SK-N-MC (cell line): ENCODE measurements around the gene ADGRG2.
"Not testable (repeated sequence)": the region's sequence is repeated elsewhere in the genome, so short reads cannot be mapped to it uniquely, and the experiment has no call there.

Source experiments
- DNase-seq: peaks from one replicate; pipeline ENCODE4 v3.0.0-alpha.2; 2011; ENCODE audit warnings: low read depth, low spot score
- H3K27ac ChIP-seq: fragments of 200-600 bp; sonication (generic); 2 replicates; pipeline ENCODE4 v1.5.1; 2016; ENCODE audit warnings: mixed run types
- H3K36me3 ChIP-seq: fragments of 200-600 bp; sonication (generic); 2 replicates; pipeline ENCODE4 v1.6.1; 2017; ENCODE audit warnings: antibody characterized with exemption, low read length, mixed read lengths; ENCODE audit not compliant: insufficient read depth
- H3K4me3 ChIP-seq: fragments of 200-600 bp; sonication (generic); 2 replicates; pipeline ENCODE4 v1.5.1; 2016
- H3K9ac ChIP-seq: fragments of 200-600 bp; sonication (generic); 2 replicates; pipeline ENCODE4 v1.8.0; 2017; ENCODE audit warnings: mixed run types, mixed read lengths; ENCODE audit not compliant: insufficient read length
- H3K9me3 ChIP-seq: fragments of 200-600 bp; sonication (generic); 2 replicates; pipeline ENCODE4 v1.6.1; 2017; ENCODE audit warnings: low read depth, mild to moderate bottlenecking, antibody characterized with exemption, low read length, moderate library complexity, mixed read lengths
- EZH2 ChIP-seq: fragments of 200-600 bp; sonication (generic); IDR thresholded peaks from one replicate; pipeline ENCODE4 v1.6.1; 2017; ENCODE audit warnings: antibody characterized with exemption
- FOXP2 ChIP-seq: optimal IDR thresholded peaks from 2 replicates; pipeline ENCODE3; 2011; ENCODE audit warnings: mild to moderate bottlenecking, moderate library complexity; ENCODE audit not compliant: insufficient read depth; ENCODE audit errors: extremely low read length, control extremely low read depth
- POLR2AphosphoS5 ChIP-seq: IDR thresholded peaks from 2 replicates; pipeline ENCODE4 v1.6.1; 2012; ENCODE audit warnings: mild to moderate bottlenecking, low read depth, low read length, borderline replicate concordance

ADGRG2 gene

GRCh38 chrX:19096586-19096985 is 25.7 kb downstream of the ADGRG2 start:
- H3K9ac ChIP-seq: no peak overlapping the region
- H3K9me3 ChIP-seq: no peaks in the 10 kb centered on the region
- DNase-seq: no peak
- no peak overlapping the region for H3K4me3 ChIP-seq
- TF ChIP-seq POLR2AphosphoS5 (no peak), FOXP2 (no peak), EZH2 (no peak)
- H3K36me3 ChIP-seq: no peaks in the 10 kb centered on the region
- no peak overlapping the region for H3K27ac ChIP-seq

GRCh38 chrX:19094654-19095053 is 27.6 kb downstream of the ADGRG2 start:
- Histone ChIP-seq H3K9me3 (0 out of 2 replicates have a peak, but pooled peaks cover 2% of the 10 kb centered on the region), H3K27ac (no peak overlapping the region), H3K9ac (no peak overlapping the region), H3K36me3 (no peaks in the 10 kb centered on the region), H3K4me3 (no peak overlapping the region)
- TF ChIP-seq FOXP2: no peak
- no peak for TF ChIP-seq EZH2
- no peak for TF ChIP-seq POLR2AphosphoS5
- no peak for DNase-seq

- TF ChIP-seq EZH2 (no peak), FOXP2 (no peak), POLR2AphosphoS5 (no peak)
- no peak overlapping the region for H3K4me3 ChIP-seq
- H3K9me3 ChIP-seq: 0 out of 2 replicates have a peak, but pooled peaks cover 2% of the 10 kb centered on the region
- no peak overlapping the region for H3K9ac ChIP-seq
- H3K36me3 ChIP-seq: no peaks in the 10 kb centered on the region
- DNase-seq: no peak
- H3K27ac ChIP-seq: no peak overlapping the region
Measured at GRCh38 chrX:19091596-19091995, 30.7 kb downstream of the ADGRG2 start.

- DNase-seq: no peak
- no peaks in the 10 kb centered on the region for H3K36me3 ChIP-seq
- no peak overlapping the region for H3K9ac ChIP-seq
- no peak overlapping the region for H3K4me3 ChIP-seq
- 0 out of 2 replicates have a peak, but pooled peaks cover 2% of the 10 kb centered on the region for H3K9me3 ChIP-seq
- TF ChIP-seq EZH2 (no peak), POLR2AphosphoS5 (no peak), FOXP2 (no peak)
- no peak overlapping the region for H3K27ac ChIP-seq
Measured at GRCh38 chrX:19089555-19090040, 32.7 kb downstream of the ADGRG2 start.

GRCh38 chrX:19086102-19086772 is 36.0 kb downstream of the ADGRG2 start:
- no peak for DNase-seq
- 0 out of 2 replicates have a peak, but pooled peaks cover 2% of the 10 kb centered on the region for H3K9me3 ChIP-seq
- no peak overlapping the region for H3K4me3 ChIP-seq
- H3K27ac ChIP-seq: no peak overlapping the region
- H3K9ac ChIP-seq: no peak overlapping the region
- TF ChIP-seq FOXP2: no peak
- no peak for TF ChIP-seq POLR2AphosphoS5
- no peak for TF ChIP-seq EZH2
- H3K36me3 ChIP-seq: no peaks in the 10 kb centered on the region

- no peaks in the 10 kb centered on the region for H3K36me3 ChIP-seq
Measured at GRCh38 chrX:19085666-19086065, 36.6 kb downstream of the ADGRG2 start.

GRCh38 chrX:19075754-19076153 is 46.5 kb downstream of the ADGRG2 start:
- no peak overlapping the region for H3K9ac ChIP-seq
- no peak overlapping the region for H3K4me3 ChIP-seq
- no peaks in the 10 kb centered on the region for H3K9me3 ChIP-seq
- H3K36me3 ChIP-seq: no peaks in the 10 kb centered on the region
- TF ChIP-seq POLR2AphosphoS5: no peak
- no peak for TF ChIP-seq FOXP2
- no peak for TF ChIP-seq EZH2
- DNase-seq: no peak
- no peak overlapping the region for H3K27ac ChIP-seq

More at GRCh38 chrX:19085666-19086065, 36.6 kb downstream of the ADGRG2 start:
- Histone ChIP-seq H3K9me3 (0 out of 2 replicates have a peak, but pooled peaks cover 2% of the 10 kb centered on the region), H3K4me3 (no peak overlapping the region), H3K27ac (no peak overlapping the region), H3K9ac (no peak overlapping the region)
- TF ChIP-seq POLR2AphosphoS5 (no peak), FOXP2 (no peak), EZH2 (no peak)
- DNase-seq: no peak

- TF ChIP-seq EZH2 (no peak), POLR2AphosphoS5 (no peak), FOXP2 (no peak)
- Histone ChIP-seq H3K4me3 (no peak overlapping the region), H3K36me3 (no peaks in the 10 kb centered on the region), H3K9me3 (no peaks in the 10 kb centered on the region), H3K9ac (no peak overlapping the region), H3K27ac (no peak overlapping the region)
- no peak for DNase-seq
Measured at GRCh38 chrX:19072372-19072771, 49.9 kb downstream of the ADGRG2 start.

GRCh38 chrX:19070555-19070994 is 51.7 kb downstream of the ADGRG2 start:
- DNase-seq: no peak
- no peaks in the 10 kb centered on the region for H3K9me3 ChIP-seq
- H3K27ac ChIP-seq: no peak overlapping the region
- no peak overlapping the region for H3K4me3 ChIP-seq
- no peaks in the 10 kb centered on the region for H3K36me3 ChIP-seq
- no peak overlapping the region for H3K9ac ChIP-seq
- TF ChIP-seq POLR2AphosphoS5 (no peak), FOXP2 (no peak), EZH2 (no peak)

GRCh38 chrX:19066987-19067386 is 55.3 kb downstream of the ADGRG2 start:
- DNase-seq, H3K36me3 ChIP-seq, H3K4me3 ChIP-seq, H3K27ac ChIP-seq, H3K9me3 ChIP-seq, H3K9ac ChIP-seq: not testable (repeated sequence)
